ENCODE data around the gene GPR162. TPM values are rescaled to one million over a fixed set of nuclear protein-coding genes. Genes with fewer than 3 reads are reported as not detected.

Gene GPR162
- total RNA-seq, 4 donors from 2014 or later: 0.47 to 2.1 (median 1.0) TPM

DNA sequence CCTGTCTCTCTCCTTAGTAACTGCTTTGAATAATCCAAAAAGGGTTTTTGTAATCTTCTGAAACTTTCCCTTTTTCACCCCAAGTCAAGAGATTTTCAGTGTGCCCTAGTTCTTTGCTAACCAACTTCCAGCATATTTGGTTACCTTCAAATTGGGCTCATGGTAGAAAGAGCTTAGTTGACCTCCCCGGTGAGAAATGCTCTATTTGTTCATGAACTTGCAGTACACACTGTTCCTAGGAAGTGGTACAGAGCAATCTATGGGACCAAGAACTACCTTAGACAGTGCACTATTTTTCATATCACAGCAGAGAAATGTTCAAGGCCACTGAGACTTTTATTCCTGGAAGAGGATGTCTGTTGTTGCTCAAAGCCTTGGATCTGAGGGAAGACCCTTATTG lies 32.0 kb downstream of the GPR162 start:
- no peaks in the 10 kb centered on the region for H3K27me3 ChIP-seq
- no peak for DNase-seq (ENCODE audit: low spot score in 2 of 2)
- no peak for TF ChIP-seq POLR2A (IDR thresholded peaks at IDR 0.05)
- no peak for TF ChIP-seq POLR2AphosphoS5 (IDR thresholded peaks at IDR 0.05)
- no peak for TF ChIP-seq EP300 (IDR thresholded peaks at IDR 0.05)
- TF ChIP-seq, protein P1, sequence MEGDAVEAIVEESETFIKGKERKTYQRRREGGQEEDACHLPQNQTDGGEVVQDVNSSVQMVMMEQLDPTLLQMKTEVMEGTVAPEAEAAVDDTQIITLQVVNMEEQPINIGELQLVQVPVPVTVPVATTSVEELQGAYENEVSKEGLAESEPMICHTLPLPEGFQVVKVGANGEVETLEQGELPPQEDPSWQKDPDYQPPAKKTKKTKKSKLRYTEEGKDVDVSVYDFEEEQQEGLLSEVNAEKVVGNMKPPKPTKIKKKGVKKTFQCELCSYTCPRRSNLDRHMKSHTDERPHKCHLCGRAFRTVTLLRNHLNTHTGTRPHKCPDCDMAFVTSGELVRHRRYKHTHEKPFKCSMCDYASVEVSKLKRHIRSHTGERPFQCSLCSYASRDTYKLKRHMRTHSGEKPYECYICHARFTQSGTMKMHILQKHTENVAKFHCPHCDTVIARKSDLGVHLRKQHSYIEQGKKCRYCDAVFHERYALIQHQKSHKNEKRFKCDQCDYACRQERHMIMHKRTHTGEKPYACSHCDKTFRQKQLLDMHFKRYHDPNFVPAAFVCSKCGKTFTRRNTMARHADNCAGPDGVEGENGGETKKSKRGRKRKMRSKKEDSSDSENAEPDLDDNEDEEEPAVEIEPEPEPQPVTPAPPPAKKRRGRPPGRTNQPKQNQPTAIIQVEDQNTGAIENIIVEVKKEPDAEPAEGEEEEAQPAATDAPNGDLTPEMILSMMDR (IDR thresholded peaks at IDR 0.05): no peak
- H3K4me3 ChIP-seq: no peak overlapping the region
- H3K9me3 ChIP-seq: no peaks in the 10 kb centered on the region
- 75% methylated on average over 1 of the region's 1 CpG for WGBS
- H3K36me3 ChIP-seq: peaks cover 37% of the 10 kb centered on the region
- H3K4me1 ChIP-seq: peaks cover 24% of the 10 kb centered on the region
- peak overlapping the region; percentile 77 for H3K27ac ChIP-seq

DNA sequence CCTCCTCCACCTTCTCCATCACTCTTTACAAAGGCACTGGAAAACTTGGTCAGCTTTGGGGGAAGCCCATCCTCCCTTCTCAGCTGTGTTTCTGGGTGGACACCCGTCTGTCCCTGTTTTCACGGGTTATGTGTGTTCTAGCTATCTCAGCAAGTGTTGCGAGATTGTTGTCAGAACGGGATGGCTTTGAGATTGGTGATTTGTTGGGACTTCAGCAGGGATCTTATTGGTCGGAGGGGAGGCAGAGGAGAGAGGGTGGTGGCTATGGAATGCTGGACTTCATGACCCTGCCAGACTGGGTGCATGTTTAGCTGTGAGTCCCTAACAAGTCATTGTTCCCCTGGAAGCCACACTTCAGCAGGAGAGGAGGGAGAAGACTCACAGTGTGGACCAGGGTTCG lies 32.4 kb downstream of the GPR162 start:
- H3K27me3 ChIP-seq: no peaks in the 10 kb centered on the region
- H3K4me3 ChIP-seq: no peak overlapping the region
- TF ChIP-seq EP300 (IDR thresholded peaks at IDR 0.05): no peak
- TF ChIP-seq POLR2AphosphoS5 (IDR thresholded peaks at IDR 0.05): no peak
- TF ChIP-seq POLR2A (IDR thresholded peaks at IDR 0.05): no peak
- TF ChIP-seq, protein P1 (IDR thresholded peaks at IDR 0.05): no peak
- H3K9me3 ChIP-seq: no peaks in the 10 kb centered on the region
- peak overlapping the region; percentile 77 for H3K27ac ChIP-seq
- H3K4me1 ChIP-seq: peaks cover 24% of the 10 kb centered on the region
- WGBS: 82% methylated on average over 6 of the region's 6 CpGs
- DNase-seq (ENCODE audit: low spot score in 2 of 2): no peak
- H3K36me3 ChIP-seq: peaks cover 38% of the 10 kb centered on the region

DNA sequence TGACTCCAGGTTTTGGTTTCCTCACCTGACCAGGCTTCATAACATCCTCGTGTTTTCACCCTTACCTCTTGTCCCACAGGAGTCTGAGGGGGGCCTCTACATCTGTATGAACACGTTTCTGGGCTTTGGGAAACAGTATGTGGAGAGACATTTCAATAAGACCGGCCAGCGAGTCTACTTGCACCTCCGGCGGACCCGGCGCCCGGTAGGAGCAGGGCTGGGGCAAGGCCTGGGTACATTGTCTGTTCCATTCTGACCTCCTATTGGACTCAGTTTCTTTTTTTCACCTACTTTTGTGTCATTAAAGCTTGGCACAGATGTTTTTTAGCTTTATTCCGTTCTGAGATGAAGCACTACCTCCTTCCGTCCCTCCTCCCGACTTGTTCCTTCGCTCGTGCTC lies 33.7 kb downstream of the GPR162 start:
- Histone ChIP-seq H3K36me3 (peaks cover 51% of the 10 kb centered on the region), H3K4me1 (peaks cover 24% of the 10 kb centered on the region), H3K4me3 (no peak overlapping the region), H3K27ac (no peak overlapping the region), H3K9me3 (no peaks in the 10 kb centered on the region), H3K27me3 (no peaks in the 10 kb centered on the region)
- TF ChIP-seq POLR2AphosphoS5 (IDR thresholded peaks at IDR 0.05) (no peak), EP300 (IDR thresholded peaks at IDR 0.05) (no peak), POLR2A (IDR thresholded peaks at IDR 0.05) (no peak)
- 92% methylated on average over 14 of the region's 14 CpGs for WGBS
- DNase-seq (ENCODE audit: low spot score in 2 of 2): no peak

DNA sequence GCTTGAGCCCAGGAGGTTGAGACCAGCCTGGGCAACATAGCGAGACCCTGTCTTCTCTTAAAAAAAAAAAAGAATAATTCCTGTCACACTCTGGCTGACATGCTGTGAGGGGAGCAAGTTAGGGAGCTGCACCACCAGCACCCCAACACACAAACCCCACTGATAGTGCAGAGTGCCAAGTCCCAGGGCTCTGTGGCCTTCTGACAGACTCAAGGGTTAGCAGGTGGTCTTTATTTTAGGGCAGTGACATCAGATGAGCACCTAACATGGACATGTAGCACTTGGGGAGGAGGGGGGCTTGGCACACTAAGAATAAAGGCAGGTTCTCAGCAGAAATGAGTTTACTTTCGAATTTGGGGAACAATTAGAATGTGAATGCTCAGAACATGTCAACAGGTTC lies 37.2 kb downstream of the GPR162 start:
- H3K27ac ChIP-seq: no peak overlapping the region
- no peak for DNase-seq (ENCODE audit: low spot score in 2 of 2)
- H3K27me3 ChIP-seq: no peaks in the 10 kb centered on the region
- no peak overlapping the region for H3K4me3 ChIP-seq
- H3K9me3 ChIP-seq: no peaks in the 10 kb centered on the region
- H3K36me3 ChIP-seq: peaks cover 86% of the 10 kb centered on the region
- peaks cover 4% of the 10 kb centered on the region for H3K4me1 ChIP-seq
- WGBS: 100% methylated on average over 2 of the region's 2 CpGs
- no peak for TF ChIP-seq EP300 (IDR thresholded peaks at IDR 0.05)
- TF ChIP-seq, protein P1 (IDR thresholded peaks at IDR 0.05): no peak
- no peak for TF ChIP-seq POLR2AphosphoS5 (IDR thresholded peaks at IDR 0.05)
- no peak for TF ChIP-seq POLR2A (IDR thresholded peaks at IDR 0.05)

DNA sequence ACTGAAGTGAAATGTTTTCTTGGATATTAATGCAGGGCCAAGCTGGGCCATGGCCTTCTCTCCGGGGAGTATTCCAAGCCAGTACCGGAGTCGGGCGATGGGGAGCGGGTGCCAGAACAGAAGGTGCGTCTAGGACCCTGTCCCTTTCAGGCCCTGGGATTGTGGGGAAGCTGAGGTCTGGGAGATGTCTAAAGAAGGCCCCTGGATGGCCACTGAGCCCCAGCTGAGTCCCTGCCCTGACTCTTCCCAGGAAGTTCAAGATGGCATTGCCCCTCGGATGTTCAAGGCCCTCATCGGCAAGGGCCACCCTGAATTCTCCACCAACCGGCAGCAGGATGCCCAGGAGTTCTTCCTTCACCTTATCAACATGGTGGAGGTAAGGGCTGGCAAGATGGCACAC lies 38.5 kb downstream of the GPR162 start:
- Histone ChIP-seq H3K27me3 (no peaks in the 10 kb centered on the region), H3K4me1 (no peaks in the 10 kb centered on the region), H3K4me3 (no peak overlapping the region), H3K36me3 (peaks cover 99% of the 10 kb centered on the region), H3K9me3 (no peaks in the 10 kb centered on the region), H3K27ac (no peak overlapping the region)
- TF ChIP-seq, protein P1 (IDR thresholded peaks at IDR 0.05): no peak
- TF ChIP-seq EP300 (IDR thresholded peaks at IDR 0.05): no peak
- no peak for TF ChIP-seq POLR2AphosphoS5 (IDR thresholded peaks at IDR 0.05)
- no peak for TF ChIP-seq POLR2A (IDR thresholded peaks at IDR 0.05)
- WGBS: 90% methylated on average over 5 of the region's 9 CpGs
- no peak for DNase-seq (ENCODE audit: low spot score in 2 of 2)

DNA sequence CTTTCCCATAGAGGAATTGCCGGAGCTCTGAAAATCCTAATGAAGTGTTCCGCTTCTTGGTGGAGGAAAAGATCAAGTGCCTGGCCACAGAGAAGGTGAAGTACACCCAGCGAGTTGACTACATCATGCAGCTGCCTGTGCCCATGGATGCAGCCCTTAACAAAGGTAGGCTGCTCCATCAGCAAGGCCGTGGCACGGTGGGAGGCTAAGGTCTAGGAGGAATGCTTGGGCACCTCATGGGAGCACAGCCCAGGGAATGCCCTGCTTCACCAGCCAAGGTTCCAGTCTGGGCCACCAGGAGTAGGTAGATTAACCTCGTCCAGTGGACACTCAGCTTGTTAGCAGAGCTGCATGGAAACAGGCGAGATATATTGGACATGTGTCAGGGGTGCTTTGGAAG lies 39.3 kb downstream of the GPR162 start:
- Histone ChIP-seq H3K9me3 (no peaks in the 10 kb centered on the region), H3K27me3 (no peaks in the 10 kb centered on the region), H3K4me1 (no peaks in the 10 kb centered on the region), H3K27ac (no peak overlapping the region), H3K36me3 (peaks cover 99% of the 10 kb centered on the region), H3K4me3 (no peak overlapping the region)
- WGBS: 94% methylated on average over 7 of the region's 7 CpGs
- TF ChIP-seq EP300 (IDR thresholded peaks at IDR 0.05): no peak
- no peak for TF ChIP-seq POLR2AphosphoS5 (IDR thresholded peaks at IDR 0.05)
- TF ChIP-seq, protein P1 (IDR thresholded peaks at IDR 0.05): no peak
- TF ChIP-seq POLR2A (IDR thresholded peaks at IDR 0.05): no peak
- no peak for DNase-seq (ENCODE audit: low spot score in 2 of 2)

Data from suprapubic skin (tissue), 4 donors.